ENCODE data around the gene CATSPERZ. TPM values are rescaled to one million over a fixed set of nuclear protein-coding genes. Genes with fewer than 3 reads are reported as not detected.

Gene CATSPERZ
- total RNA-seq, 1 donor from 2014 or later: 0.59 TPM

GRCh38 chr11:64268025-64268892 lies 31.9 kb upstream of the CATSPERZ start:
- H3K27me3 Mint-ChIP-seq (ENCODE audit: low read depth): no peaks in the 10 kb centered on the region
- no peak for DNase-seq (ENCODE audit: low spot score)
- no peaks in the 10 kb centered on the region for H3K9me3 Mint-ChIP-seq
- intact Hi-C loops (cut with micrococcal nuclease): loop anchor here (2.0 kb wide), 1 partner anchor 61 kb away; the partner anchor contains the start of gene FERMT3
- peaks cover 15% of the 10 kb centered on the region for H3K4me1 Mint-ChIP-seq (ENCODE audit: low read depth)
- H3K36me3 Mint-ChIP-seq (ENCODE audit: low read depth): peaks cover 11% of the 10 kb centered on the region
- peak overlapping the region; percentile 91 for H3K4me3 Mint-ChIP-seq (ENCODE audit: low read depth)
- H3K27ac Mint-ChIP-seq: peak overlapping the region; percentile 84

GRCh38 chr11:64268893-64269539 lies 31.1 kb upstream of the CATSPERZ start:
- peak; percentile 54 for DNase-seq (ENCODE audit: low spot score)
- Mint-ChIP-seq H3K4me3 (ENCODE audit: low read depth) (peak overlapping the region; percentile 91), H3K36me3 (ENCODE audit: low read depth) (peaks cover 11% of the 10 kb centered on the region), H3K27me3 (ENCODE audit: low read depth) (no peaks in the 10 kb centered on the region), H3K27ac (peak overlapping the region; percentile 84), H3K4me1 (ENCODE audit: low read depth) (peaks cover 15% of the 10 kb centered on the region), H3K9me3 (no peaks in the 10 kb centered on the region)
- intact Hi-C loops (cut with micrococcal nuclease): loop anchor here (1.0 to 2.0 kb wide), 3 partner anchors 18 to 62 kb away; partner anchors contain the start of genes FERMT3, PLCB3 and TRMT112

GRCh38 chr11:64269540-64270220 lies 30.5 kb upstream of the CATSPERZ start:
- Mint-ChIP-seq H3K9me3 (no peaks in the 10 kb centered on the region), H3K4me1 (ENCODE audit: low read depth) (peaks cover 15% of the 10 kb centered on the region), H3K36me3 (ENCODE audit: low read depth) (peaks cover 11% of the 10 kb centered on the region), H3K4me3 (ENCODE audit: low read depth) (peak overlapping the region; percentile 91), H3K27ac (peak overlapping the region; percentile 84), H3K27me3 (ENCODE audit: low read depth) (no peaks in the 10 kb centered on the region)
- peak; percentile 97 for DNase-seq (ENCODE audit: low spot score)
- intact Hi-C loops (cut with micrococcal nuclease): loop anchor here (1.0 to 2.0 kb wide), 7 partner anchors 16 to 83 kb away; partner anchors contain the start of genes FERMT3, FKBP2, GPR137 and PLCB3

GRCh38 chr11:64275031-64275800 lies 24.9 kb upstream of the CATSPERZ start:
- Mint-ChIP-seq H3K27ac (no peak overlapping the region), H3K4me3 (ENCODE audit: low read depth) (no peak overlapping the region)

GRCh38 chr11:64275841-64276240 lies 24.3 kb upstream of the CATSPERZ start:
- Mint-ChIP-seq H3K27ac (no peak overlapping the region), H3K36me3 (ENCODE audit: low read depth) (peaks cover 15% of the 10 kb centered on the region), H3K9me3 (no peaks in the 10 kb centered on the region), H3K27me3 (ENCODE audit: low read depth) (no peaks in the 10 kb centered on the region), H3K4me3 (ENCODE audit: low read depth) (no peak overlapping the region), H3K4me1 (ENCODE audit: low read depth) (peaks cover 6% of the 10 kb centered on the region)
- intact Hi-C loops (cut with micrococcal nuclease): no loop called here
- DNase-seq (ENCODE audit: low spot score): no peak

More at GRCh38 chr11:64275031-64275800, 24.9 kb upstream of the CATSPERZ start:
- peaks cover 6% of the 10 kb centered on the region for H3K4me1 Mint-ChIP-seq (ENCODE audit: low read depth)
- no peak for DNase-seq (ENCODE audit: low spot score)
- peaks cover 15% of the 10 kb centered on the region for H3K36me3 Mint-ChIP-seq (ENCODE audit: low read depth)
- H3K27me3 Mint-ChIP-seq (ENCODE audit: low read depth): no peaks in the 10 kb centered on the region
- intact Hi-C loops (cut with micrococcal nuclease): no loop called here
- no peaks in the 10 kb centered on the region for H3K9me3 Mint-ChIP-seq

- Mint-ChIP-seq H3K4me3 (ENCODE audit: low read depth) (no peak overlapping the region), H3K9me3 (no peaks in the 10 kb centered on the region), H3K36me3 (ENCODE audit: low read depth) (peaks cover 23% of the 10 kb centered on the region), H3K27ac (no peak overlapping the region), H3K27me3 (ENCODE audit: low read depth) (no peaks in the 10 kb centered on the region), H3K4me1 (ENCODE audit: low read depth) (peaks cover 5% of the 10 kb centered on the region)
- intact Hi-C loops (cut with micrococcal nuclease): no loop called here
- no peak for DNase-seq (ENCODE audit: low spot score)
Measured at GRCh38 chr11:64276653-64277431, 23.3 kb upstream of the CATSPERZ start.

GRCh38 chr11:64278576-64279190 lies 21.5 kb upstream of the CATSPERZ start:
- H3K4me3 Mint-ChIP-seq (ENCODE audit: low read depth): no peak overlapping the region
- peaks cover 4% of the 10 kb centered on the region for H3K4me1 Mint-ChIP-seq (ENCODE audit: low read depth)
- intact Hi-C loops (cut with micrococcal nuclease): no loop called here
- DNase-seq (ENCODE audit: low spot score): no peak
- no peaks in the 10 kb centered on the region for H3K27me3 Mint-ChIP-seq (ENCODE audit: low read depth)
- no peak overlapping the region for H3K27ac Mint-ChIP-seq
- no peaks in the 10 kb centered on the region for H3K9me3 Mint-ChIP-seq
- peaks cover 20% of the 10 kb centered on the region for H3K36me3 Mint-ChIP-seq (ENCODE audit: low read depth)

- H3K4me3 Mint-ChIP-seq (ENCODE audit: low read depth): no peak overlapping the region
- DNase-seq (ENCODE audit: low spot score): no peak
- no peaks in the 10 kb centered on the region for H3K27me3 Mint-ChIP-seq (ENCODE audit: low read depth)
- intact Hi-C loops (cut with micrococcal nuclease): no loop called here
- H3K27ac Mint-ChIP-seq: no peak overlapping the region
- no peaks in the 10 kb centered on the region for H3K9me3 Mint-ChIP-seq
- peaks cover 16% of the 10 kb centered on the region for H3K36me3 Mint-ChIP-seq (ENCODE audit: low read depth)
- peaks cover 9% of the 10 kb centered on the region for H3K4me1 Mint-ChIP-seq (ENCODE audit: low read depth)
Measured at GRCh38 chr11:64281957-64282770, 18.0 kb upstream of the CATSPERZ start.

- intact Hi-C loops (cut with micrococcal nuclease): no loop called here
- Mint-ChIP-seq H3K9me3 (no peaks in the 10 kb centered on the region), H3K4me1 (ENCODE audit: low read depth) (peaks cover 9% of the 10 kb centered on the region), H3K27ac (no peak overlapping the region), H3K4me3 (ENCODE audit: low read depth) (peak overlapping the region; percentile 45), H3K27me3 (ENCODE audit: low read depth) (no peaks in the 10 kb centered on the region), H3K36me3 (ENCODE audit: low read depth) (peaks cover 16% of the 10 kb centered on the region)
- DNase-seq (ENCODE audit: low spot score): no peak
Measured at GRCh38 chr11:64283092-64283491, 17.1 kb upstream of the CATSPERZ start.

- intact Hi-C loops (cut with micrococcal nuclease): loop anchor here (2.0 kb wide), 2 partner anchors 20 to 44 kb away; partner anchors contain the start of genes ESRRA and FKBP2
- H3K4me1 Mint-ChIP-seq (ENCODE audit: low read depth): peaks cover 9% of the 10 kb centered on the region
- peak; percentile 88 for DNase-seq (ENCODE audit: low spot score)
- peak within 1 kb of the TSS; percentile 93 for H3K27ac Mint-ChIP-seq
- H3K36me3 Mint-ChIP-seq (ENCODE audit: low read depth): peaks cover 8% of the 10 kb centered on the region
- no peaks in the 10 kb centered on the region for H3K9me3 Mint-ChIP-seq
- peak within 1 kb of the TSS; percentile 85 for H3K4me3 Mint-ChIP-seq (ENCODE audit: low read depth)
- no peaks in the 10 kb centered on the region for H3K27me3 Mint-ChIP-seq (ENCODE audit: low read depth)
Measured at GRCh38 chr11:64284048-64284961, 15.9 kb upstream of the CATSPERZ start, which contains the start of gene BAD. Gene BAD (minus strand): TSS chr11:64284665. CDS start chr11:64284368, 297 bp downstream.
